Right renal pelvis (tissue), 4 donors: Measurements from ENCODE around the gene MS4A10. TPM values are rescaled to one million over a fixed set of nuclear protein-coding genes. Genes with fewer than 3 reads are reported as not detected.

Experiments used
- DNase-seq, 4 donors: peaks; one replicate each; pipeline ENCODE4 v3.0.0-alpha.2; 2013; ENCODE audit warnings: low read depth in 4 of 4, low spot score in 3 of 4, missing footprints in 1 of 4
- polyA plus RNA-seq, 4 donors: library from polyadenylated mRNA; unstranded; fragments of 120-200 nt; gene quantifications; one replicate each; pipeline ENCODE4 v1.2.1, GENCODE V29; 2013; ENCODE audit not compliant: insufficient read length in 4 of 4

MS4A10 gene
- polyA plus RNA-seq, 4 donors: 0.09 to 0.30 (median 0.14) TPM

DNA sequence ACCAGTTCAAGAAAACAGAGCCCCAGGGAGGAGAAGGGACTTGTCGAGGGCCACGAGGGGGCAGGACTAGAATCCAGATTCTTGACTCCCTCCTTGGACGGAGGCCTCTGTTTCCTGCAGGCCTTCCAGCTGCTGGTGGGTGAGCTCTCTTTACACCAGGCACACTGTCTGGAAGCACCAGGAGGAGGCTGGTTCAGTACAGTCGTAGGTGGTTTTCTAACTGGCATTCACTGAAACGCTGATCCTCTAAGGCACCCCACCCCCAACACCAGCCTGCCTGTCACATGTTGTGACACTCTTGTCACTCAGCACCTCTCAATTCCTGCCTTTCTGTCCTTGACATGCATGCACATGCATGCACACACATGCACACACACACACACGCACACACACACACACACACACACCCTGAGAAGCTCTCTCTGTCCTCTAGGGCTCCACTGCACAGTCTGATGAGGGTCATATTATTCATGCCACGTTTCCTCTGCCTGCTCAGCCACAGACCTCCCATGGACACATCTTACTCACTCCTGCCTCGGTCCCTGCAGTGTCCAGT lies 751 bp downstream of the MS4A10 start:
- DNase-seq: no peak

DNA sequence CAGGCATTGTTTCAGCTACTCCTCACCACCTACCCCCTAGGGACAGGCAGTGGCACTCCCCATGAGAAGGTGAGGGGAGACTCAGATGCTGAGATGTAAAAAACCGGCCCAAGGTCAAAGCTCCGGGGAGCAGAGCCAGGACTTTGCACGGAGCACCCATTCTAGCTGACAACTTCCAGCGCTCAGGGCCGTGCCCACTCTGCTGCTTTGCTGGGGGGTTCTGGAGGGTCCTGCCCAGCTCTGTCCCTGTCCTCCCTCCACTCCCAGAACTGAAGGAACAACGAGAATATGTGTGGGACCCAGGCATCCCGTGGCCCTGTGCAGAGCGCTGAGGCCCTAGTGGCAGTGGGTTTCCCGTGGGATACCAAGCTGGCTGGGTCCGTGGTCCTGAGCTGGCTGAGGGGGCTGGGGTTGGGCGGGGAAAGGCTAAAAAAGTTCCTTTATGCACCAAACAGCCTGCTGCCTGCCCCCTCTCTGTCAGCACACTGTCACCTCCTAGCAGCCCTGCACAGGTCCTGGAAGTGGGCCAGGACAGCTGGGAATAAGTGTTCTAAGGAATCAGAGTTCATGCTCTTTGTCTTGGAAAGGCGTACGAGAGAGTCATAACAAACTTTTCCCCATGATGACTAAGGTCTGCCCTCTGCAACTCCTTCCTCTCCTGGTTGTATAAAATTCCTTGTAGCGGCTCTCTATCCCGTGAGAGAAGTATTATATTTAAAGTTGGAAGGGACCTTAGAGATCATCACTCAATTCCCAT lies 1.9 kb downstream of the MS4A10 start:
- peak in 1 of 4 donors; percentile 6 for DNase-seq

DNA sequence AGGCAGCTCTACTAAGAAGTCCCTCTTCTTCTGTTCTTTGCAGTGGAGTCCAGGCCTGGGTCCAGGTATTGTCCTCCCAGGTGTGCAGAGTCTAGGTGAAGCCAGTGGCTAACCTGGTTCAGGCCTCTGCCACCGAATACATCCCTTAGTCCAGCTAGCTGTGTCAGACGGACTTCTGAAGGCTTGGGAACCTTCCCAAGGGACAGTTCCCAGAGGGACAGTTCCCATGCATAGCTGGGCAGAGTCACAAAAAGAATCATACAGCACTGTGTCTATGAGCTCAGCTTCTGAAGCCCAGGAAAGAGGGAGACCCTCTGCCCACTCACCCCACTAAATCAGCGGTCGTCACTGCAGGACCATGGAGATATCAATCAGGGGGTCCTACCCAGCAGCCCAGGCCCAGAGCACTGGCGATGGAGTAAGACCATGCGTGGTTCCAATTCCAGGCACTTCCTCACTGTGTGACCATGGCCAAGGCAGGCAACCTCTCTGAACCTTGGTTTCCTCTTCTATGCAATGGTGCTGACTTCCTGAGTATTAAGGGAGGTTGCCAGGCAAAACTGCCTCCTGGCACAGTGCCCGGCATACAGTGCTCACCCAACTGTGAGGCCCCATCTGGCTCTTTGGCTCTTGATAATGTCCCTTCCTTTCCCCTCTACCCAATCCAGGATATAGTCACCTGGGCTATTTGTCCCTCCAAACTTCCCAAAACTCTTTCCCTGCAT lies 3.4 kb downstream of the MS4A10 start:
- DNase-seq: no peak

DNA sequence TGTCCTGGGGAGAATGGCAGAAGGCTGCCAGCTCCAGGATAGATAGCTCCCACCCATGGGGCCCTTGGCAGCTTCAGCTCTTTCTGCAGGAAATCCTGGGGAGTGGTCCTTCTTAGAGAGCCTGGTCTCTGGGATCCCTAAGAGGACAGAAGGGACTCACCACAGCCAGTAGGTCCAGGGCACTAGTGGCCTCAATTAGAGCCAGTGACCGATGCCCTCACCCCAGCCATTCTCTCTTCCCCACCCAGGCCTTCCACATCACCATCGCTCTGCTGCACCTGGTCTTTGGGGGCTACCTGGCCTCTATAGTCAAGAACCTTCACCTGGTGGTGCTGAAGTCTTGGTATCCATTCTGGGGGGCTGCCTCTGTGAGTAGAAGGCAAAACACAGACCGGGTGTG lies 5.6 kb downstream of the MS4A10 start:
- no peak for DNase-seq

DNA sequence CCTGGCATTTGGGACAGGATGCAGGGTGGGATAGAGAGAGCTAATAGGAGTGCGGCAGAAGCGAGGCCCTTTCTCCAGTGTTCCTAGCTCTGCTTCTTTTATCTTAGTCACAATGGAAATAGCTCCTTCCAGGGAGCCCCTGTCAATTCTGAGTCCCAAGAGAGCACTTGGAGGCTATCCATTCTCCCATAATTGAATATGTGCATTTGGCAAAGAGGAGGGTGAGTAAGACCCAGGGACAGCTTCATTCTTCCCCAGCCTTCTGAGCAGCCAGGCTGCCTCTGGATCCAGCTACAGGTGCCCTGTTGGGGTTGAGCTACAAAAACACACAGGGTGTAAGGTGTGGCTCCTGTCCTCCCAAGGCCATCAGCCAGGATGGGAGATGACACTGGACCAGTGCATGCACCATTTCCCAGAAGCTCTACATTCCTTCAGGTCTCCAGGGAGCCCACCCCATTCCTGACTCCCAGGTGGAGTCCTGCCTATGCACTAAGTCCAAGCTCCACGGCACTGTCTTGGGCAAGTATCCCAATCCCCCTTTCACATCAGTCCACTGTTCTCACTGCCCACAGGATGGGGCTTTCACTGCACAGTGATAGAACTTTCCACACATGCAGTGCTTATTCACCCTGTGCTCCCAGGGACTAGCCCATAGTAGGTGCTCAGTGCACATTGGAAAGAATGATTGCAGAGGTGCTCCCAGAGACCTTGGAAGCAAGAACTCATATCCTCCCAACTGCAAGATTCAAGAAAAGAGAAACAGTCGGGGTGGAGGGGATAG lies 6.2 kb downstream of the MS4A10 start:
- no peak for DNase-seq

DNA sequence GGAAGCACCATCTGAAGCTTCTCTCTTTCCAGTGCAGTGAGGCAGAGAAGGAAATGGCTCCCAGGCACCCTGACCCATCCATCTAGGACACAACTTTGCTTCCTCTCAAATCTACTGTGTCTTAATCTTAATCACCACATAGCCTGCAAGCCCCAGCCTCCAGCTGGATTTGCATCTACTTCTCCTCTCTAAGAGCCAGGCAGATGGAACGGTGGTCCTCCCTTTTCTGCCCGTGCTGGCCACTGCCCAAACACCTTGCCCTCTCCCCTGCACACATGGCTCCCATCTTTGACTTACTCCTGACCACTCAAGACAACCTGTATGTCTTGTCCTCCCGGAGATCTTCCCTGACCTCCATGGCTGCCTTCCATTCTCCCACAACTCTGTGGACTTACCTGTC lies 7.4 kb downstream of the MS4A10 start:
- no peak for DNase-seq

DNA sequence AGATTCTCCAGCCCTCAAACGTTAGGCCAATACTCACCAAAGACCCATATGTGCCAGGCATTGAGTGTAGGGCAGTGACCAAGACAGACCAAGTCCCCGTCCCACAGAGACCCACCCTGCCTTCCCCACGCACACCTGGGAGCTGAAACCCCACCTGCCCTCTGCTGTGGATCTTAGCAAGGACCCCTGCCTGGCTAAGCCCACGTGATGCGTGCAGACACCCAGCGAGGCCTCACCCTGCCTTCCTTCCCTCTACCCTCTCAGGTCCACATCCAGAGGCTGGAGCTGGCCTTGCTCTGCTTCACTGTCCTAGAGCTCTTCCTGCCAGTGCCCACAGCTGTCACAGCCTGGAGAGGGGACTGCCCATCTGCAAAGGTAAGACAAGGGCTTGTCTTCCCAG lies 10.2 kb downstream of the MS4A10 start:
- DNase-seq: no peak

DNA sequence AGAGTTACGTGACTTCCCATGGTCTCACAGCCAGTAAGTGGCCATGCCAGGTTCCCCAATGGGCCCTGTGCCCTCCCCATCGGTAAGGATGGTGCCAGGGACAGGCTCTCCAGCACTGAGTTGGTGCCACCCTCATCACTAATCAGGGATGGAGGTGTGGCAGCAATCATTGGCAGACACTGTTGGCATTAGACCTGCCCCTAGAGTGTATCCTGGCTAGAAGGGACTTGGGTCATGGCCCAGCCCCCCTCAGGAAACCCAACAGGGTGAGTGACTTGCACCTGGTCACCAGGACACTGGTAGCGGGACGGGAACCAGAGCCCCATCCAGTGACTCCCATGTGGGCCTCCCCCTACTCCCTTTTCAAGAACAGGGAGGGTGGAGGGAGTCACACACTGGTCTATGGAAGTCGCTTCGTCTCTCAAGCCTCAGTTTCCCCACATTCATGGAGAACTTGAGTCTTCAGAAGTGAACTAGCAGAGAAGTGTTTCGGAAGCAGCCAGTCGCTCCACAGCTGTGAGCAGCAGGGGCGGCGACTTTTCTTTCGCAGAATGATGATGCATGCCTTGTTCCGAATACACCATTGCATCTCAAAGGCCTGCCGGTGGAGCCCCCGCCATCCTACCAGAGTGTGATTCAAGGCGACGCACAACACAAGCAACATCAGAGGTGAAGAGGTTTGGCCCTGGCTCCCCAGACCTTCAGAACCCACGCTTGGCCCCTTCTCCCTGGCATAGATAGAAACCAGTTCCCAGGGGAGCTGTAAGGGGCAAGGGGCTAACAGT lies 12.9 kb downstream of the MS4A10 start:
- no peak for DNase-seq

DNA sequence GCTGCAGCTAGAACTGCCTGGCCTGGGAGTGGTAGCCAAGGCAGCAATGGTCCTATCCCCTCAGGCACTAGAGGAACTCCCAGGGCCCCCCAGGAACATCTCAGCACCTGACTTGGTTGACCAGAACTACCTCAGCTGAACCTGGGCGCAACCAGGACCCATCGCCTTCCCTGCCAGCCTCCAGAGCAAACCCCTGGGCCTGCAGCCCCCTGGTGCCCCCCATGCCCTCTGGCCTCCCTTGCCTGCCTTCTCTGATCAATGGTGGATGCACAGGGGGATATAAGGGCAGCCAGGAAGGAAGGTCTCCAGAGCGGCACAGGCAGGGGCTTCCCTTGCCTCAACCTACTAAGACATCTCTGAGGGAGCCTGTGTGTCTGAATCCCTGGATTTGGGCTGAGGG lies 13.5 kb downstream of the MS4A10 start:
- DNase-seq: no peak

DNA sequence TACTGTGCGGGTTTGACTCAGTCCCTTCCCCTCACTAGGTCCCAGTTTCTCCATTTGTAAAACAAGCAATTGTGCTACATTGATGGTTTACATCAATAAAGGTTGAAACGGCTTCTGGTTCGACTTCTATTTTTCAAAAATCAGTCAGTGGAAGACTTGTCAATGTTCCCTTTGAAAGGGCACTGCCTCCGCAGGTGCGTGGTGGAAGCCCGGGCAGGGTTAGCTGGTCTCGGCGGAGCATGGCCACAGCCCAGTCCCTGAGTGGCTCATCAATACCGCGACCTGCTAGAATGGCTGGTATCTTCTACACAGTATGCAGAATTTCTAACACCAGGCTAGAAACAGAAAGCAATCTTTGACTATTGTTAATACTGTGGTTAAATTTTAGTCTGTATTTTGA lies 16.1 kb downstream of the MS4A10 start:
- no peak for DNase-seq

DNA sequence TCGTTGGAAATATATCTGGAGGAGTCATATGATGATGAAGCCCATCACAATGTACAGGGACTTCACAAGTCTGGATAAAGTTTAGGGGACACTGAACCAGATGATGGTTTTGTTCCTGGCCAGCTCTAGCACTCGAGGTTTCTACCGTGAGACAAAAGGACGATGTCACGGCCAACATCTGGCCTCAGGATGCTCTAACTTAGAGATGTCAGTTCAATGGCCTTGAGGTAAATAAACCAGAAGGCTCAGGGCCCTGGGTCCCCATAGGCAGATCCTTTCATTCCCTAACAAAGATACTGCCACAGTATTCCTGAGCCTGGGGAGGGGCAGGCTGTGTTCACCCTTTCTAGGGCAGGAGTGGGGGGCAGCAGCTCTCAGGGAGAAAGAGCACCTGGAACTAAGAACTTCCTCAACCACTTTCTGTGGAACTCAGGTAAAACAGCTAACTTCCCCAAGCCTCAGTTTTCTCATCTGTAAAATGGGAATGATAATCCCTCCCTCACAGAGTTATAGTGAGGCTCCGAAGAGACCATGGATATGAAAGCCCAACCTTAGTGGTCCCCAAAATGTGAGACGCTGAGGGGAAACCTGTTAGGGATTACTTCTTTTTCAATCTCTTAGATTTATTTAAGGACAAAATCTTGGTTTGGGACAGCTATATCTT lies 18.3 kb downstream of the MS4A10 start:
- no peak for DNase-seq

DNA sequence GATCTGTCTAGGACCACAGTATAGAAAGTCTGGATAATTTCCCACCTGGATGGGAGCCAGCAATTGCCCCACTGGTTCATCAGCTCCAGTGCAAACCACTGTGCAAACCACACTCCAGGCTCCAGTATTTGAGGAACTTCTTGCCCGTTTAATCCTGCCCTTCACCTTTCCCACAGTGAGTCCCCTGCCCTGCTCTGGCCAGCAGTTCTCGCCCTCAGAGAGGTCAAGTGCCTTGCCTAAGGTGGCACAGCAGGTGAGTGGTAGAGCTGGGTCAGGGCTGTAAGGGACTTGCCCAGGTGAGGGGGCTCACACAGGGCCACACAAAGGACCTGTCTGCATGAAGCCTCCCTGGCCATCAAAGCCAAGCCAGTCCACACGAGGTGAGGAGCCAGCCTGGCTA lies 24.1 kb downstream of the MS4A10 start:
- no peak for DNase-seq

DNA sequence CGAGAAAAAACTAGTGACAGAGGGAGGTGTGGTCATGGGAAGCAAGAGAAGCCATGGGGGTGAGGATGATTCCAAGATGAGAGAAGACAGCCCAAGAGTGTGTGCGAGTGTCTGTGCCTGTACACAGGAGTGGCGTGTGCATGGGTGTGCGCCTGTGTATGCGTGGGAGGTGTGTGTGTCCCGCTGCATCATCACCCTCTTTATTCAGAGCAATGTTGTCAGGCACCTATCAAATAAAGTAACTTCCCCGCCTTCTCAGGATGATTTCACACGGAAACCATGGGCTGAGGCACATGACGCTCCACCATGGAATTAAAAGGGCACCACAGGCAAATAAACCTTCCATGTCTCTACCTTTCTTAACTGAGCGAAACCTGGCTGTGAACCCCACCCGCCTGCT lies 24.6 kb downstream of the MS4A10 start:
- DNase-seq: no peak

DNA sequence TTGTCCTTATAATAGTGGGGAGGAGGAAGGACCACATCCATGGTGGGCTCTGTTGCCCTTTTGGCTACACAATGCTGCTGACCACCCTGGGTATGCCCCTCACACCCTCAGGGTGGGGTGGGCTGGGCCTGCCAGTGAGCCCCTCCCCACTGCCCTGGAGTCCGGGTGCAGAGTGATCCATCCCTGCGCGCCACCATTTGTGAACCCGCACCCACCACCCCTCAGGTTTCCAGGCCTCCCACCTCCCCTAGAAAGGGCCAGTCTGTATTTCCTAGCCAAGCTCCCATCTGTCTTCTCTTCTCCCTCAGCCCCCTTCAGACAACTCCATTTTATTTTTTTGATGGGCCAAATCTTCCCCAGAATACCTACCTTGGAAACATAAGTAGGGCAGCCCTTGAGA lies 25.0 kb downstream of the MS4A10 start:
- no peak for DNase-seq

DNA sequence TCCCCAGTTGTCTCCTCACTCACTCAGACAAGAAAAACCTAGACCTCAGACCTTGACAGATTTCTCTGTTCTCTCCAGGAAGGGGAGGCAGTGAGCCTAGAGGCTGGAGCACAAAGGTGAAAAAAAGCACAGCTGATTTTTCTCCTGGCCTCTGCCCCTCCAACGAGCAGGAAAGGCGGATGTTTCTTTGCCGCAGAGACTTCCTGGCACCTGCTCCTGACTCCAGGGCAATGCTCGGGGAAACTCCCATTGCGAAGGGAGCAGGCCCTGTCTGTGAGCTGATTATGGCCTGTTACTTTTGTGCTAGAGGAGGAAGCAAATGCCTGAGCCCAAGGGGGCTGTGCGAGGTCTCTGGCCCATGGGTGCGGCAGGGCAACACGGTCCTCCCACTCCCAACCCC lies 25.4 kb downstream of the MS4A10 start:
- DNase-seq: no peak

DNA sequence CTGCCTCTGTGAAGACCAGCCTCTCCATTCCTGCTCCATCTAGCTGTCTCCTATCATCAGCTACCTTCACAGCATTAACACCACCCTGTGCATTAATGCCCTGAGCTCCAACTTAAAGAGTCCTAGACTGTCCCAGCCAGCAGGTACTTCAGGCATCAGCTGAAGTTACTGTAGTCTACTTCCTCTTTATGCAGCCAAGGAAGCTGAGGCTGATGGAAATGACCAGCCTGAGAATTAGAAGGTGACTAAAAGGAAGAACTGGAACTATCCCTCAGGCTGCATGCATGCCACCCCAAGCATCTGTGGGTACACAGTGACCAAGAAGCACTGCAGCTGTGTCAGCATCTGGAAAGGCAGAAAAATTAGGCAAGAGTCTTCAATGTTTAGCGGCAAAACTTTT lies 28.2 kb downstream of the MS4A10 start:
- DNase-seq: no peak

DNA sequence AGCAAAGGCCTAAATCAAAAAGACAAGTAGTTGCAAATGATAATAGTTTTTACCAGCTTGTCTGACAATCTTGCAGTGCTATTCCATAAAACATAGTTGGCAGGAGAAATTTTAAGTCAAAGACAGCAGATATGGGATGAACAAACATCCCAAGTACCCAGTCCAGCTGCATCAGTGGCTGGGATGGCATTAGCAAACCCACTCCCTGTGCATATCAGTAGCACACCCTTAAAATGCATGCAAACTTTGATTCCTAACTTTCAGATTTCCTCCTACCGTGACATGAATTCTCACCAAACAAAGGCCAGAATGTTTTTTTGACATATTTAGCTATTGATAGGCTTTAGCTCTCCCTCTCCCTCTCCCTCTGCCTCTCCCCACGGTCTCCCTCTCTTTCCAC lies 29.0 kb downstream of the MS4A10 start:
- DNase-seq: no peak

DNA sequence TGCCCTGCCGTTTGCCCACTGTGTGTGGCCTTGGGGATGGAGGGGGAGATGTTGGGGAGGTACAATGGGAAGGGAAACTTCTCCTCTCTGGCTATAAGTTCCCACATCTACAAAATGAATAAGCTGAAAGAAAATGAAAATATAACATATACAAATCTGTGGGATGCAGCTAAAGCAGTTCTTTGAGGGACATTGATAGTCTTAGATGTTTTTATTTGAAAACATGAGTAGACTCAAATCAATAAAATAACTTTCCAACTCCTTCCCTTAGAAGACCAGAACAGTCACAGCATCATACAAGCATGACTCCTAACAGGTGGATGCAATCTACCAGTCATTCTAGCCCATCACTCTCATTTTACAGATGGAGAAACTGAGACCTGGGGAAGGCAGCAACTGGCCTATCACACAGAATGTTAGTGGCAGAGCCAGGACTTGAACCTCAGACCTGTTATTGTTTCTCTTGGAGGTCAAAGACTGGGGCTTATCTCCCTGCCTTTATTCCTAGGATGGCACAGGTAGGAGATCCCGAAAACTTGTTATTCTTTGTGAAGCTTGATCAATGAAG lies 31.5 kb downstream of the MS4A10 start:
- no peak for DNase-seq

DNA sequence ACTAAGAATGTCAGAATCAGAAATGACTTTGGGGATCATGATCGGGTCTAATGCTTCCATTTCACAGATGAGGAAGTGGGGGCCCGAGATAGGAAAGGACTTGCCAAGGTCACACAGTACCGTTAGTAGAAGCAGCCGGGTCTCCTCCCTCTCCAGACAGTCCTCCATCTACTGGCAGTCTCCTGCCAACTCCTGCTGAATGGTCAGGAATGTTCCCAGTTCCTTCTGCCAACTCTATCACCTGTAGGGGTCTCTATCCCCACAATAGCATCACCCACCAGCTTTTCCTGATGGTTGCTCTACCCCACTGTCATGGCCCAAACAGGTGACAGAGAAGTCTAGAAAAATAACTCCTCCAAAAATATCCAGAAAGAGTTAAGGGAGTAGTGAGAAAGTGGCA lies 32.9 kb downstream of the MS4A10 start:
- no peak for DNase-seq
